ENCODE results near the gene DOCK3. TPM values are rescaled to one million over a fixed set of nuclear protein-coding genes. Genes with fewer than 3 reads are reported as not detected.
A peak's percentile ranks its signal among the peaks of the same experiment; 100 is the strongest.

Gene DOCK3
- total RNA-seq, 1 donor from 2014 or later = 6.2 TPM

DNA sequence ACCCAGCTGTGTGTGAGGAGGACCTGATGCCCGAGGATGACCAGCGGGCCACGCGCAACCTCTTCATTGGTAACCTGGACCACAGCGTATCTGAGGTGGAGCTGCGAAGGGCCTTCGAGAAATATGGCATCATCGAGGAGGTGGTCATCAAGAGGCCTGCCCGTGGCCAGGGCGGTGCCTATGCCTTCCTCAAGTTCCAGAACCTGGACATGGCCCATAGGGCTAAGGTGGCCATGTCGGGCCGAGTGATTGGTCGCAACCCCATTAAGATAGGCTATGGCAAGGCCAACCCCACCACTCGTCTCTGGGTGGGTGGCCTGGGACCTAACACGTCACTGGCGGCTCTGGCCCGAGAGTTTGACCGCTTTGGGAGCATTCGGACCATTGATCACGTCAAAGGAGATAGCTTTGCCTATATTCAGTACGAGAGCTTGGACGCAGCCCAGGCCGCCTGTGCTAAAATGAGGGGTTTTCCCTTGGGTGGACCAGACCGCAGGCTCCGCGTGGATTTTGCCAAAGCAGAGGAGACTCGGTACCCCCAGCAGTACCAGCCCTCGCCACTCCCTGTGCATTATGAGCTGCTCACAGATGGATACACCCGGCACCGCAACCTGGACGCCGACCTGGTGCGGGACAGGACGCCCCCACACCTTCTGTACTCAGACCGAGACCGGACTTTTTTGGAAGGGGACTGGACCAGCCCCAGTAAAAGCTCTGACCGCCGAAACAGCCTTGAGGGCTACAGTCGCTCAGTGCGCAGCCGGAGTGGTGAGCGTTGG lies 717.8 kb downstream of the DOCK3 start:
- ATAC-seq = no peak
- DNase-seq (ENCODE audit: low spot score) = no peak
- intact Hi-C loops (cut with DNase I) = no loop called here

- ATAC-seq (no peak), DNase-seq (ENCODE audit: low spot score) (no peak)
- intact Hi-C loops (cut with DNase I) = no loop called here
Measured at GRCh38 chr3:51393134-51393495, 718.4 kb downstream of the DOCK3 start.

- DNase-seq (ENCODE audit: low spot score) = no peak
- intact Hi-C loops (cut with DNase I) = no loop called here
- no peak for ATAC-seq
Measured at GRCh38 chr3:51393564-51393963, 718.8 kb downstream of the DOCK3 start.

- no peak for ATAC-seq
- DNase-seq (ENCODE audit: low spot score) = no peak
- intact Hi-C loops (cut with DNase I) = no loop called here
Measured at GRCh38 chr3:51394541-51394940, 719.8 kb downstream of the DOCK3 start.

DNA sequence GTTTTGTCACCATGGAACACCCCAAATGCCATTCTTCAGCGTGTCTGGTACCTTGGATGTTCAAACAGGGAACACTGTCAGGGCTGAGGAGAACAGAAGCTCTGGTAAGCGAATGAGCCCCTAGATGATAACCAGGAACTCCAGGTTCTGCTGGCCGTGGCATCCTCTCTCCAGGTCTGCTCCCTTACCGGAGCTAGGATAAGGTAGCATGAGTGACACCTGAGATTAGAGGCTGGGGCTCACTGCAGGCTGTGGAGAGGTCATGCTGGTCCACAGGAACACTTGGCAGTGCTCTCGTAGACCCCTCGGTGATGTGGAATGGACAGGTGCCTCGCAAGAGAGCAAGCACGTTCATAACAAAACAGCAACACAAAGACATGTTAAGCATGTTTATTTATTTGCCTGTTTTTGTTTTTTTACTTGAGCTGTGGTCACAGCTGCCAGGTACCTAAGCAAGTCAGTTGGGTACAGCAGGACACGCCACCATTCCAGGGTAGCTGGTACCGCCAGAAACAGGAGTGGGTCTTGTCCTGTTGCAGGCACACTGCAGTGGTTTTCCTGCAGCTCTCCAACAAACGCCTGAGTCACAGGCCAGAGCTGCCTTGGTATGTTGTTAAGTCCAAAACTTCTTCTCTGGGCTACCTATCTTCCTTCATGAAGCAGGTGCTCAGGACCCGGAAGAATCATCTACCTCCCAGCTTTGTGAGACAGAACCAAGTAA lies 720.9 kb downstream of the DOCK3 start:
- ATAC-seq (no peak), DNase-seq (ENCODE audit: low spot score) (no peak)
- intact Hi-C loops (cut with DNase I) = no loop called here

- no peak for DNase-seq (ENCODE audit: low spot score)
- no peak for ATAC-seq
- intact Hi-C loops (cut with DNase I) = no loop called here
Measured at GRCh38 chr3:51396401-51396800, 721.7 kb downstream of the DOCK3 start.

DNA sequence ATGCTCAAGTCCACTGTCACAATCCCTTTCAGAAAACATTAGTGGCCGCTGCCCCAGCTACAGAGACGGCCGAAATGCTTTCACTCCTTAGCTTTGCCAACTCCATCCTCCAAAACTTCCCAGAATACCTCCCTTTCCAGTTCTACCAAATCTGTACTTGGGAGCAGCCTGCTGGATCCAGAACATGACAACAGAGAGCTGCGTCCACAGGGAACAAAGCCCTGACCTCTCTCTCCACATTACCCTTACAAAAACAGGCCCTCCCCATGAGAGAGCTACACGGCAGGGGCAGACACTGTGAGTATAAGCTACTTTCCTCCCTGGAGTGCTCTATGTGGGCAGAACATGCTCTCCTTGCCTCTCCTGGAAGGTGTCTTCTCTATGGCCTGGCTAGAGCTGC lies 722.7 kb downstream of the DOCK3 start:
- DNase-seq (ENCODE audit: low spot score) = no peak
- peak; percentile 54 for ATAC-seq
- intact Hi-C loops (cut with DNase I) = no loop called here

DNA sequence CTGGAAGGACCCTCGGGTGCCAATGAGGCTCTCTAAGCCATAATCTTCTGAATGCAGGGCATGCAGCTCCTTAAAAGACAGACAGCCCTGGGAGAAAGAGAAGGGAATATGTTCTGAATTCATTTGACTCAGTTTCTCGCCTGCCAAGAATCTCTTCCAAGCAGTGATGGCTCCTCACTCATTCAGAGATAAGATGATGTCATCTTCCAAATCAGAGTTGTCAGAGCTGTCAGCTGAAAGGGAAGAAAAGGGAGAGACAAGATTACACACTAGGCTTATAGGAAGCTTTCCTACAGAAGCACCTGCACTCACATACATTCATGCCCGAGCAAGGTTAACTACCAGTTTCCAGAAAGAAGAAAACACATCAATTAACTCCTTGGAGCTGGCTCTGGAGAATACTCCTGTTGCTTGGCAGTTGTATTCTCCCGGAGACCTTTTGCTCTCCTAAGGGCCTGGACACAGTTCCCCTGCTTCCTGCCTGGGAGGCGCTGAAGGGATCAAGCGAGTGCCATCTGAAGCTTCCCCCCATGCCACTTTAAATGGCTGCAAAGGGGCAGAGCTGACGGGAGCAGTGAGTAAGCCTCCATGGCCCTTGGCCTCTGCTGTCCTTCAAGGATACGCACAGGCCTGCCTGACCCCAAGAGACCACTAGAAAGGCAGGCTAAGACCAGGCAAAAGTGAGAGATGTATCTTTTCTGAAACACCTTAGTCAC lies 724.0 kb downstream of the DOCK3 start:
- ATAC-seq = no peak
- no peak for DNase-seq (ENCODE audit: low spot score)
- intact Hi-C loops (cut with DNase I) = loop anchor here (1.0 kb wide), 1 partner anchor 29 kb away; no protein-coding TSS in a partner anchor

DNA sequence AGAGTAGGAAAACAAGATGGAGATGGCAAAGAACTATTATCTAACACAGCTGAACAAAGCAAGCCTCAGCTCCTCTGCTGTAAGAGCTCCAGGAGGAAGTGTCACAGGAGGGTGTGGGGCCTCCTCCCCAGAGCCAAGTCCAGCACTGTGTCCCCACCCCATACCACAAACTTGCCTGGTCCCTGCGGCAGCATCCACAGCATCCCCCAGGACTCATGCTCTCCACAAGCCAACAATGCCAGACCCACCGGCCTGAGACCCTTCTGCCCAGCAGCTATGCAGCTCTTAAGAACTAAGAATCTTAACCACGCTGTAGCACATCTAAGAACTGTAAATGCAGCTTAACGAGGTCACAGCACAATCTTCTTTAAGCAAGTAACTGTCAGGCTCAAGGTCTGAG lies 725.4 kb downstream of the DOCK3 start:
- intact Hi-C loops (cut with DNase I) = no loop called here
- no peak for DNase-seq (ENCODE audit: low spot score)
- no peak for ATAC-seq

DNA sequence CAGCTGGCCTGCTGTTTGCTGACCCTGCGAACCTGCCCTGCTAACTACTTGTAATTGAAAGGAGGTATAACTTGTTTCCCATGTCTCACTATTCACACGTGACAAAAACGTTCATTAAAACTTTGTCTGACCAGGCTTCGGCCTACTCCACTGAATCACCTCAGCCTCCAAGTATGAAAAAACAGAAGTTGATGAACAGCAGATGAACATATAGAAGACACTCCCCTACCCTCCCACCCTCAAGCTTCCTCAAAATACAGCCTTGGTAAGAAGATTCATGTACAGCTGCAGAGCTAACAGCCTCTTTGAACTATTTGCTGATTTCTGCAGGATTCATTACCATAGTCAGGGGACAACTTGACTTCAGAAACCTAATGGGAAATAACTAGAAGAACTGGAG lies 727.0 kb downstream of the DOCK3 start:
- intact Hi-C loops (cut with DNase I) = no loop called here
- ATAC-seq (peak; percentile 60), DNase-seq (ENCODE audit: low spot score) (no peak)

- intact Hi-C loops (cut with DNase I) = no loop called here
- ATAC-seq = no peak
- DNase-seq (ENCODE audit: low spot score) = no peak
Measured at GRCh38 chr3:51403675-51404074, 728.9 kb downstream of the DOCK3 start.

DNA sequence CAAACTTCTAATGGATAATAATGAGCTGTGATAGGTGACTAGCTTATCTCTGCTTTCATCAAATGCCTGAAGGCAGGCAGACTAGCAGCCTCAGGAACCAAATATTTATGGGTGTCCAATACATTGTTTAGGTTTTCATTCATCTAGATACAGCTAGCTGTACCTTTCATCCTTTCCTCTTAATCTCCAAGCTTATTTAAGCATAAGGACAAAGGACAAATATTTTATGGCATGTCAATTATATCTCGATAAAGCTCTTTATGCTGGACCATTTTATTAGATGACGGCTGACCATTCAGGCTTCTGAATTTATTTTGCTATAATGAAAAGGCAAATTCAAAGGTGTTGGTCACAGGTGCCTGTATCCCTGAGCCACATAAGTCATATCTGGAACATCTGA lies 733.3 kb downstream of the DOCK3 start:
- no peak for DNase-seq (ENCODE audit: low spot score)
- intact Hi-C loops (cut with DNase I) = no loop called here
- no peak for ATAC-seq

GRCh38 chr3:51408813-51409212 lies 734.1 kb downstream of the DOCK3 start:
- intact Hi-C loops (cut with DNase I) = no loop called here
- DNase-seq (ENCODE audit: low spot score) (no peak), ATAC-seq (no peak)

GRCh38 chr3:51422211-51422610 lies 747.5 kb downstream of the DOCK3 start:
- no peak for ATAC-seq
- intact Hi-C loops (cut with DNase I) = no loop called here
- DNase-seq (ENCODE audit: low spot score) = no peak

DNA sequence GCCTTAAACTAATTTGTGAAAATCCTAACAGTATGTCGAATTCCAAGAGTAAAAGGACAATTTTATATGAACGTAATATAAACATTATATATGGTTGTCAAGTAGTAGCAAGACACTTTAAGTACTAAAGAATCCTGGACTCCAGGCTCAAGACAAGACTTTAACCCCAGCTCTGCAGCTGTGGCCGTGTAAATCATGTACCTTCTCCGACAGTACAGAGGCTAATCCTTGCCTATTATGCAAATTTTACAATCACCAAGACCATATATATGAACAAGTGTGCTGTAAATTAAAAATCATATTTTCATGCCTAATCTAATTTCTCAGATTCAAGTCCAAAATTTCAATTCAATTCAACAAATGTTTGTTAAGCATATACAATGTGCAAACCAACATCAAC lies 752.2 kb downstream of the DOCK3 start:
- no peak for ATAC-seq
- intact Hi-C loops (cut with DNase I) = loop anchor here (1.0 kb wide), 1 partner anchor 29 kb away; no protein-coding TSS in a partner anchor

DNA sequence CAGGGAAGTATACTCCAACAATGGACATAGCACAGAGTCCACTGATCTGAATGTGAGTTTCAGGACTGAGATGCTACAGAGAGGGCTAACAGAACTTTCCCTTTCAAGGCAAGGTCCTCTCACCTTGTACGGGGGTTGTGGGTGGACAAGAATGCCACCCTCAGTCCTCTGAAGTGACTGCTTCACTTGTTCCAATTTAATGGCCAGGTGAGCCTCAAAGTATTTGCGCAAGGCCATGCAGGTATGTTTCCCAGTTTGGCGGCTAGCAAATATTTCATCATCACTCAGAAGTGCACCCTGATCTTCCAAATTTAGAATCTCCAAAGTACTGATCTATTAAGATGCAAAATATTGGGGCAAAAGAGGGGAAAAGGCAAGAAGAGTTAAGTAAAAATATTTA lies 754.4 kb downstream of the DOCK3 start:
- intact Hi-C loops (cut with DNase I) = no loop called here
- DNase-seq (ENCODE audit: low spot score) = no peak
- no peak for ATAC-seq

More for the DNA sequence above, 752.2 kb downstream of the DOCK3 start:
- DNase-seq (ENCODE audit: low spot score) = no peak

All from sciatic nerve (tissue), 2 donors.